GM23248 (cell line): ENCODE measurements around the gene S100A13. TPM values are rescaled to one million over a fixed set of nuclear protein-coding genes. Genes with fewer than 3 reads are reported as not detected.
"Not testable (repeated sequence)": the region's sequence is repeated elsewhere in the genome, so short reads cannot be mapped to it uniquely, and the experiment has no call there.

Source experiments
- DNase-seq: peaks from one replicate; pipeline ENCODE4 v3.0.0-alpha.2; 2015
- H2AFZ ChIP-seq: fragments of 200-600 bp; sonication (generic); 2 replicates; pipeline ENCODE4 v1.6.1; 2016; ENCODE audit warnings: antibody characterized with exemption
- H3F3A ChIP-seq: fragments of 200-600 bp; sonication (generic); 2 replicates; pipeline ENCODE4 v1.6.1; 2016; ENCODE audit warnings: mild to moderate bottlenecking, antibody characterized with exemption, mixed run types; ENCODE audit not compliant: insufficient read depth
- H3K27ac ChIP-seq: fragments of 200-600 bp; sonication (generic); 2 replicates; pipeline ENCODE4 v1.5.1; 2016; ENCODE audit warnings: mild to moderate bottlenecking
- H3K27me3 ChIP-seq: fragments of 200-600 bp; sonication (generic); replicated peaks from 2 replicates; pipeline ENCODE4 v1.6.1; 2016; ENCODE audit warnings: mild to moderate bottlenecking; ENCODE audit not compliant: insufficient read depth
- H3K36me3 ChIP-seq: fragments of 200-600 bp; sonication (generic); 2 replicates; pipeline ENCODE4 v1.6.1; 2016; ENCODE audit warnings: low read depth, mild to moderate bottlenecking
- H3K4me1 ChIP-seq: fragments of 200-600 bp; sonication (generic); 2 replicates; pipeline ENCODE4 v1.6.1; 2016; ENCODE audit warnings: mild to moderate bottlenecking; ENCODE audit not compliant: insufficient read depth
- H3K4me2 ChIP-seq: fragments of 200-600 bp; sonication (generic); one replicate; pipeline ENCODE4 v1.6.1; 2016; ENCODE audit warnings: mild to moderate bottlenecking; ENCODE audit not compliant: unreplicated experiment
- H3K4me3 ChIP-seq: fragments of 200-600 bp; sonication (generic); 2 replicates; pipeline ENCODE4 v1.5.1; 2016; ENCODE audit warnings: mild to moderate bottlenecking
- H3K79me2 ChIP-seq: fragments of 200-600 bp; sonication (generic); 2 replicates; pipeline ENCODE4 v1.6.1; 2016; ENCODE audit warnings: mild to moderate bottlenecking; ENCODE audit not compliant: insufficient read depth
- H3K9ac ChIP-seq: fragments of 200-600 bp; sonication (generic); 2 replicates; pipeline ENCODE4 v1.6.1; 2016; ENCODE audit warnings: mild to moderate bottlenecking
- H3K9me2 ChIP-seq: fragments of 200-600 bp; sonication (generic); 2 replicates; pipeline ENCODE4 v1.6.1; 2016; ENCODE audit warnings: mixed run types, mild to moderate bottlenecking, moderate library complexity; ENCODE audit not compliant: insufficient read depth
- H3K9me3 ChIP-seq: fragments of 200-600 bp; sonication (generic); one replicate; pipeline ENCODE4 v1.6.1; 2017; ENCODE audit warnings: low read depth
- H4K20me1 ChIP-seq: fragments of 200-600 bp; sonication (generic); 2 replicates; pipeline ENCODE4 v1.6.0; 2016; ENCODE audit not compliant: insufficient read depth
- EZH2 ChIP-seq: fragments of 200-600 bp; sonication (generic); IDR thresholded peaks from 2 replicates; pipeline ENCODE4 v1.6.1; 2018; ENCODE audit warnings: antibody characterized with exemption, mild to moderate bottlenecking; ENCODE audit not compliant: insufficient read depth, poor library complexity, severe bottlenecking
- EZH2phosphoT487 ChIP-seq: fragments of 200-600 bp; sonication (generic); IDR thresholded peaks from 2 replicates; pipeline ENCODE4 v1.6.1; 2018; ENCODE audit warnings: antibody characterized with exemption, moderate library complexity, mild to moderate bottlenecking, low read depth; ENCODE audit not compliant: insufficient read depth
- WGBS, 2 experiments: methylation state at CpG; one replicate each; pipeline ENCODE4 v1.1.6; 2015 to 2017; ENCODE audit warnings: low lambda C conversion rate in 2 of 2, low coverage in 1 of 2; ENCODE audit errors: missing lambda C conversion rate in 2 of 2; 5-methylcytosine and 5-hydroxymethylcytosine counted together
- in situ Hi-C: fragments of 300-500 bp; cut with MboI; formaldehyde crosslinking; loops from 2 replicates; pipeline ENCODE4 v1.15.0; 2020
- polyA plus RNA-seq: library from polyadenylated mRNA; unstranded; fragments of >200 nt; fragmentation: Nextera tagmentation; extraction: Ambion mirVana; gene quantifications from 2 replicates; pipeline ENCODE4 v1.2.1, GENCODE V29; 2016
- total RNA-seq: library from RNA; depleted of rRNA; stranded (reverse); fragments of >200 nt; shearing (Covaris generic); gene quantifications from 2 replicates; pipeline ENCODE4 v1.2.3, GENCODE V29; 2014

S100A13 gene
- total and polyA plus RNA-seq, 2 experiments from 2014 or later = 159 to 552 TPM

DNA sequence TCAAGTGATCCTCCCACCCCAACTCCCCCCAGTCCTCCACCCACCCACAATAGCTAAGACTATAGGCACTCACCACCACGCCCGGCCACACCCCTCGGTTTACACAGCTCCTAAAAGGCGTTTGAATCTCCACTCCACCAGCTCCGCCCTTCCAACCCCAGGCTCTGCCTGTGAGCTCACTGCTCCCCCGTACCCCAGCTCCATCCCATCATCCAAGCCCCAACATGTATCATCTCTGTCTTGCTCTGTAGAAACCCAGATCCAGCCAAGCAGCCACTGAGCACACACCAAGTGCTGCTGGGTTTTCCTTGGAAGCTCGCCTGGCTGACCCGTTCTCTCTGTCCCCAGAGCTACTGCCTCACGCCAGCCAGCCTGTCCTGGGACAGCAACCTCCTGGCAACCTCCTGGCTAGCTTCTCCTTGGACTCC, 49.7 kb downstream of the S100A13 start:
- no peaks in the 10 kb centered on the region for H3K27me3 ChIP-seq
- H3K36me3 ChIP-seq = no peaks in the 10 kb centered on the region
- H3K9ac ChIP-seq = no peak overlapping the region
- H3K4me1 ChIP-seq = peaks cover 30% of the 10 kb centered on the region
- H3K9me3 ChIP-seq = no peaks in the 10 kb centered on the region
- in situ Hi-C loops = no loop called here
- H3F3A ChIP-seq = peaks cover 31% of the 10 kb centered on the region
- no peak overlapping the region for H3K4me3 ChIP-seq
- no peak overlapping the region for H2AFZ ChIP-seq
- H4K20me1 ChIP-seq = no peaks in the 10 kb centered on the region
- DNase-seq = no peak
- H3K79me2 ChIP-seq = no peaks in the 10 kb centered on the region
- H3K9me2 ChIP-seq = no peaks in the 10 kb centered on the region
- TF ChIP-seq EZH2 (no peak), EZH2phosphoT487 (no peak)
- no peak overlapping the region for H3K27ac ChIP-seq
- peak overlapping the region; percentile 34 for H3K4me2 ChIP-seq
- 66 to 71% methylated on average over 9 of the region's 9 CpGs for WGBS, 2 experiments

DNA sequence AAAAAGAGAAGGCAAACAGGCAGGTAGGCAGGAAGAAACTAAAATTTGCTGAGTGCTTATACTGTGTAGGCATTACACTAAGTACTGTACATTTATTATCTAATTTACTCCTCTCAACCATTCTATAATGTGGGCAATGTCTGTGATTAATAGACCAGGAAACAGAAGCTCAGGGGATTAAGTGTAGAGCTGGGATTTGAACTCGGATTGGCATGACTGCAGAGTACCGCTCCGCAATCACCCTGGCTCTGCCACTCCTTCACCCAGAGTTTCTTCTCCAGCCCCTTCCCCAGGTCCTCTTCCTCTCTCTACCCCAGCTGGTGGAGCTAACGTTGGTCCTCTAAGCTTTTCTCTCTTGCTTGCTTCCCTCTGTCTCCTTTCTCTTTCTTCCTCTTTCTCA, 50.2 kb downstream of the S100A13 start:
- Histone ChIP-seq H3K9me3 (no peaks in the 10 kb centered on the region), H3K36me3 (no peaks in the 10 kb centered on the region), H4K20me1 (no peaks in the 10 kb centered on the region), H3K79me2 (no peaks in the 10 kb centered on the region), H3K4me1 (peaks cover 32% of the 10 kb centered on the region), H3K27me3 (no peaks in the 10 kb centered on the region), H3K27ac (no peak overlapping the region), H3K4me3 (no peak overlapping the region), H3K9ac (no peak overlapping the region), H2AFZ (no peak overlapping the region), H3F3A (peaks cover 33% of the 10 kb centered on the region), H3K9me2 (no peaks in the 10 kb centered on the region), H3K4me2 (no peak overlapping the region)
- WGBS, 2 experiments = 95 to 97% methylated on average over 4 of the region's 4 CpGs
- DNase-seq = no peak
- TF ChIP-seq EZH2 (no peak), EZH2phosphoT487 (no peak)
- in situ Hi-C loops = no loop called here

DNA sequence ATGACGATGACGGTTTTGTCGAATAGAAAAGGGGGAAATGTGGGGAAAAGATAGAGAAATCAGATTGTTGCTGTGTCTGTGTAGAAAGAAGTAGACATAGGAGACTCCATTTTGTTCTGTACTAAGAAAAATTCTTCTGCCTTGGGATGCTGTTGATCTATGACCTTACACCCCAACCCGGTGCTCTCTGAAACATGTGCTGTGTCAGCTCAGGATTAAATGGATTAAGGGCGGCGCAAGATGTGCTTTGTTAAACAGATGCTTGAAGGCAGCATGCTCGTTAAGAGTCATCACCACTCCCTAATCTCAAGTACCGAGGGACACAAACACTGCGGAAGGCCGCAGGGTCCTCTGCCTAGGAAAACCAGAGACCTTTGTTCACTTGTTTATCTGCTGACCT, 51.8 kb downstream of the S100A13 start:
- H3K4me1 ChIP-seq = peaks cover 39% of the 10 kb centered on the region
- DNase-seq, H3K4me2 ChIP-seq, in situ Hi-C loops, H3K79me2 ChIP-seq, H4K20me1 ChIP-seq, H3K4me3 ChIP-seq, H2AFZ ChIP-seq, H3K36me3 ChIP-seq, H3K9me3 ChIP-seq, H3K9ac ChIP-seq, H3K27ac ChIP-seq, H3K9me2 ChIP-seq, H3K27me3 ChIP-seq: not testable (repeated sequence)
- WGBS, 2 experiments = 92 to 96% methylated on average over 9 to 10 of the region's 10 CpGs
- H3F3A ChIP-seq = peaks cover 42% of the 10 kb centered on the region

DNA sequence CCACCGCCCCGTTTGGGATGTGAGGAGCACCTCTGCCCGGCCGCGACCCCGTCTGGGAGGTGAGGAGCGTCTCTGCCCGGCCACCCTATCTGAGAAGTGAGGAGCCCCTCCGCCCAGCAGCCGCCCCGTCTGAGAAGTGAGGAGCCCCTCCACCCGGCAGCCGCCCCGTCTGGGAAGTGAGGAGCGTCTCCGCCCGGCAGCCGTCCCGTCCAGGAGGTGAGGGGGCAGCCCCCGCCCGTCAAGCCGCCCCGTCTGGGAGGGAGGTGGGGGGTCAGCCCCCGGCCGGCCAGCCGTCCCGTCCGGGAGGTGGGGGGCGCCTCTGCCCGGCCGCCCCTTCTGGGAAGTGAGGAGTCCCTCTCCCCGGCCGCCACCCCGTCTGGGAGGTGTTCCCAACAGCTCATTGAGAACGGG, 52.2 kb downstream of the S100A13 start:
- in situ Hi-C loops, DNase-seq, H2AFZ ChIP-seq, H3K9ac ChIP-seq, H3K9me3 ChIP-seq, H3K36me3 ChIP-seq, H3K9me2 ChIP-seq, H3K27ac ChIP-seq, H3K27me3 ChIP-seq, H3K79me2 ChIP-seq, H3K4me2 ChIP-seq, H3K4me3 ChIP-seq, H4K20me1 ChIP-seq: not testable (repeated sequence)
- 93 to 100% methylated on average over 1 to 35 of the region's 35 CpGs for WGBS, 2 experiments
- Histone ChIP-seq H3K4me1 (peaks cover 39% of the 10 kb centered on the region), H3F3A (peaks cover 42% of the 10 kb centered on the region)

- H3K79me2 ChIP-seq = no peaks in the 10 kb centered on the region
- H3K4me3 ChIP-seq = no peak overlapping the region
- H3K9ac ChIP-seq = peak overlapping the region; percentile 72
- no peak for DNase-seq
- no peaks in the 10 kb centered on the region for H3K36me3 ChIP-seq
- no peaks in the 10 kb centered on the region for H4K20me1 ChIP-seq
- peaks cover 27% of the 10 kb centered on the region for H3F3A ChIP-seq
- no peaks in the 10 kb centered on the region for H3K9me2 ChIP-seq
- H2AFZ ChIP-seq = no peak overlapping the region
- H3K27ac ChIP-seq = peak overlapping the region; percentile 89
- in situ Hi-C loops = no loop called here
- no peaks in the 10 kb centered on the region for H3K27me3 ChIP-seq
- H3K9me3 ChIP-seq = no peaks in the 10 kb centered on the region
- WGBS, 2 experiments = 75 to 78% methylated on average over 3 of the region's 3 CpGs
- peaks cover 32% of the 10 kb centered on the region for H3K4me1 ChIP-seq
- H3K4me2 ChIP-seq = peak overlapping the region; percentile 63
- TF ChIP-seq EZH2phosphoT487 (no peak), EZH2 (no peak)
Observed at GRCh38 chr1:153573351-153573750, 54.0 kb downstream of the S100A13 start.
